Left ventricle myocardium inferior (tissue), 1 donor: ENCODE measurements around the gene DHDH. TPM values are rescaled to one million over a fixed set of nuclear protein-coding genes. Genes with fewer than 3 reads are reported as not detected.
"Not testable (repeated sequence)": the region's sequence is repeated elsewhere in the genome, so short reads cannot be mapped to it uniquely, and the experiment has no call there.

ENCODE experiments used
- DNase-seq: peaks from one replicate; pipeline ENCODE4 v3.0.0-alpha.2; 2020
- H3K27ac ChIP-seq: fragments of 200-600 bp; replicated peaks from 2 replicates; pipeline ENCODE4 v1.8.0; 2021
- H3K27me3 ChIP-seq: fragments of 200-600 bp; 2 replicates; pipeline ENCODE4 v1.8.0; 2021; ENCODE audit warnings: low read depth
- H3K36me3 ChIP-seq: fragments of 200-600 bp; 2 replicates; pipeline ENCODE4 v1.8.0; 2021
- H3K4me1 ChIP-seq: fragments of 200-600 bp; 2 replicates; pipeline ENCODE4 v1.8.0; 2021
- H3K4me3 ChIP-seq: fragments of 200-600 bp; 2 replicates; pipeline ENCODE4 v1.8.0; 2021; ENCODE audit warnings: mild to moderate bottlenecking, moderate library complexity
- H3K9me3 ChIP-seq: fragments of 200-600 bp; replicated peaks from 2 replicates; pipeline ENCODE4 v1.8.0; 2021
- CTCF ChIP-seq: fragments of 200-600 bp; IDR thresholded peaks from 2 replicates; pipeline ENCODE4 v1.8.0; 2021; ENCODE audit warnings: antibody characterized with exemption, mild to moderate bottlenecking, borderline replicate concordance
- intact Hi-C: fragments of 100-400 bp; cut with micrococcal nuclease; formaldehyde crosslinking; loops from one replicate; pipeline ENCODE4 v1.11.0; 2022
- long read RNA-seq: library from polyadenylated mRNA; unstranded; transcript quantifications from one replicate; pipeline ENCODE4 v2.0.0, GENCODE V29; 2021
- total RNA-seq: library from RNA; stranded (reverse); fragmentation: NEBNext Ultra II Directional; extraction: Animal tissue kit (Norgen Biotek cat#: 25700); gene quantifications from one replicate; pipeline ENCODE4 v1.2.1, GENCODE V29; 2021
- donor health status: DM: no; HTN: yes; CAD: no; lungs with severe emphysema.

The DHDH gene
- not detected for total RNA-seq
- long read RNA-seq = 0 reads

GRCh38 chr19:48933382-48933932, at the start of gene DHDH:
TSS of gene DHDH (plus strand) at chr19:48933699. CDS start at chr19:48933722, 23 bp downstream.
- H3K9me3 ChIP-seq = no peaks in the 10 kb centered on the region
- H3K36me3 ChIP-seq = no peaks in the 10 kb centered on the region
- intact Hi-C loops = no loop called here
- no peak within 1 kb of the TSS for H3K27ac ChIP-seq
- peak within 1 kb of the TSS; percentile 65 for H3K4me3 ChIP-seq
- H3K27me3 ChIP-seq = no peaks in the 10 kb centered on the region
- no peak for TF ChIP-seq CTCF
- peaks cover 16% of the 10 kb centered on the region for H3K4me1 ChIP-seq
- peak; percentile 67 for DNase-seq

- no peak overlapping the region for H3K27ac ChIP-seq
- H3K27me3 ChIP-seq = no peaks in the 10 kb centered on the region
- H3K9me3 ChIP-seq = no peaks in the 10 kb centered on the region
- H3K4me1 ChIP-seq = peaks cover 15% of the 10 kb centered on the region
- no peak overlapping the region for H3K4me3 ChIP-seq
- H3K36me3 ChIP-seq = peaks cover 2% of the 10 kb centered on the region
- intact Hi-C loops = no loop called here
- no peak for DNase-seq
- TF ChIP-seq CTCF = no peak
These were observed 49.8 kb upstream of the DHDH start for GRCh38 chr19:48883726-48884125.

GRCh38 chr19:48887861-48888612, 45.5 kb upstream of the DHDH start:
- no peaks in the 10 kb centered on the region for H3K36me3 ChIP-seq
- H3K4me3 ChIP-seq = no peak overlapping the region
- H3K4me1 ChIP-seq = no peaks in the 10 kb centered on the region
- intact Hi-C loops = no loop called here
- TF ChIP-seq CTCF = no peak
- no peak for DNase-seq
- no peaks in the 10 kb centered on the region for H3K27me3 ChIP-seq
- no peaks in the 10 kb centered on the region for H3K9me3 ChIP-seq
- H3K27ac ChIP-seq = no peak overlapping the region

- H3K4me3 ChIP-seq, H3K36me3 ChIP-seq, H3K9me3 ChIP-seq, H3K27me3 ChIP-seq, H3K4me1 ChIP-seq, DNase-seq, H3K27ac ChIP-seq, intact Hi-C loops: not testable (repeated sequence)
These were observed 44.0 kb upstream of the DHDH start for GRCh38 chr19:48889496-48889895.

GRCh38 chr19:48890551-48890950, 42.9 kb upstream of the DHDH start:
- H3K27ac ChIP-seq = no peak overlapping the region
- H3K4me1 ChIP-seq = peaks cover 7% of the 10 kb centered on the region
- TF ChIP-seq CTCF = no peak
- intact Hi-C loops = no loop called here
- H3K4me3 ChIP-seq = no peak overlapping the region
- no peaks in the 10 kb centered on the region for H3K9me3 ChIP-seq
- no peaks in the 10 kb centered on the region for H3K36me3 ChIP-seq
- no peak for DNase-seq
- no peaks in the 10 kb centered on the region for H3K27me3 ChIP-seq

- intact Hi-C loops = no loop called here
- no peak for TF ChIP-seq CTCF
- Histone ChIP-seq H3K27me3 (no peaks in the 10 kb centered on the region), H3K36me3 (no peaks in the 10 kb centered on the region), H3K9me3 (no peaks in the 10 kb centered on the region), H3K4me1 (peaks cover 26% of the 10 kb centered on the region), H3K4me3 (peak overlapping the region; percentile 67), H3K27ac (peak overlapping the region; percentile 42)
- no peak for DNase-seq
These were observed 38.3 kb upstream of the DHDH start for GRCh38 chr19:48895226-48895625.
